WI38 (cell line): Measurements from ENCODE around the gene FBN1.

ENCODE experiments used
- H3K4me3 ChIP-seq: 2 replicates; pipeline ENCODE4 v1.5.1; 2011; ENCODE audit warnings: low read depth, mild to moderate bottlenecking, control low read depth, low read length
- TF ChIP-seq, protein P1 (sequence below): IDR thresholded peaks from 2 replicates; pipeline ENCODE4 v1.5.1; 2012; ENCODE audit warnings: low read depth, mild to moderate bottlenecking, control low read depth, low read length

Gene FBN1

DNA sequence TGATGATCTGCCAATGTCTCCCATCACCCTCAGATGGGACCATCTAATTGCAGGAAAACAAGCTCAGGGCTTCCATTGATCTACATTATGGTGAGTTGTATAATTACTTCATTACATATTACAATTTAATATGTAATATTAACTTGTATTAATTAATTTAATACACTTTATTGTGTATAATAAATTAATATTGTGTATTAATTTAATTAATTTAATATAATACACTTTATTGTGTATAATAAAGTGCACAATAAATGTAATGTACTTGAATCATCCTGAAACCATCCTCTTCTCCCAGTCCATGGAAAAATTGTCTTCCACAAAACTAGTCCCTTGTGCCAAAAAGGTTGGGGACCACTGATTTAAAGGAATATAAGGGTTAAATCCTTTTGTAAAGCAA is 123.4 kb downstream of the FBN1 start:
- TF ChIP-seq, protein P1, sequence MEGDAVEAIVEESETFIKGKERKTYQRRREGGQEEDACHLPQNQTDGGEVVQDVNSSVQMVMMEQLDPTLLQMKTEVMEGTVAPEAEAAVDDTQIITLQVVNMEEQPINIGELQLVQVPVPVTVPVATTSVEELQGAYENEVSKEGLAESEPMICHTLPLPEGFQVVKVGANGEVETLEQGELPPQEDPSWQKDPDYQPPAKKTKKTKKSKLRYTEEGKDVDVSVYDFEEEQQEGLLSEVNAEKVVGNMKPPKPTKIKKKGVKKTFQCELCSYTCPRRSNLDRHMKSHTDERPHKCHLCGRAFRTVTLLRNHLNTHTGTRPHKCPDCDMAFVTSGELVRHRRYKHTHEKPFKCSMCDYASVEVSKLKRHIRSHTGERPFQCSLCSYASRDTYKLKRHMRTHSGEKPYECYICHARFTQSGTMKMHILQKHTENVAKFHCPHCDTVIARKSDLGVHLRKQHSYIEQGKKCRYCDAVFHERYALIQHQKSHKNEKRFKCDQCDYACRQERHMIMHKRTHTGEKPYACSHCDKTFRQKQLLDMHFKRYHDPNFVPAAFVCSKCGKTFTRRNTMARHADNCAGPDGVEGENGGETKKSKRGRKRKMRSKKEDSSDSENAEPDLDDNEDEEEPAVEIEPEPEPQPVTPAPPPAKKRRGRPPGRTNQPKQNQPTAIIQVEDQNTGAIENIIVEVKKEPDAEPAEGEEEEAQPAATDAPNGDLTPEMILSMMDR: no peak
- no peak overlapping the region for H3K4me3 ChIP-seq

DNA sequence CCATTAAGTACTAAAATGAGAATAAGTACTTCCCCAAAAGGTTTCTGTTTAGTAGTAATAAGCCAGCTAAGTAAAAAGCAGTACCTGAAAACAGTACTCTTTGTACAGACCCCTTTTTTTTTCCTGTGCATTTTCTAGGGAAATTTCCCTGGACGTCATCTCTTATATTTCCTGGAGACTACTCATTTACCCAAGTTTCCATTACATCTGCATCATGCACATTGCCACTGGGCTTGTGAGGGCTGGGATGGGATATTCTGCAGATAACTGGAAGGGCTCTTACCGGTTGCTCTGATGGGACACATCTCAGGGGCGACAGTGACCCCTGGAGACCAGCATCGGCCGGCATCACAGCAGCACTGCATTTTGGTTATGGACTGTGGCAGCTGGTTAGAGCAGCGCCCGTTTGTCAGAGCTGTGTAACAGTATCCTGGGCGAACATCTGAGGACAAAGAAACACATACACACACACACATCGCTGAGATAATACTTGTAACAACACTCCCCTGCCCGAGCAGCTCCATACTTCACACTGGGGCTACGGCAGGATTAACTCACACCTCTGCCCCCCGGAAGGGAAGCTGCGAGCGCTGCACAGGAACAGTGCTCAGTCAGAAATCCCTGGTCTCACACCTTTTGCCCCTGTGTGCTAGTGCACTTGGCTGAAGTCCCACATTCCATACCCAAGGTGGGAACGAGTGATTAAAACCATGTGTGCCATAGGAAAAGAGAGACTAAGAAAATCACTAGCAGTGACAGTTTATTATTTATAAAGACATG is 124.9 kb downstream of the FBN1 start:
- no peak overlapping the region for H3K4me3 ChIP-seq
- TF ChIP-seq, protein P1: no peak

DNA sequence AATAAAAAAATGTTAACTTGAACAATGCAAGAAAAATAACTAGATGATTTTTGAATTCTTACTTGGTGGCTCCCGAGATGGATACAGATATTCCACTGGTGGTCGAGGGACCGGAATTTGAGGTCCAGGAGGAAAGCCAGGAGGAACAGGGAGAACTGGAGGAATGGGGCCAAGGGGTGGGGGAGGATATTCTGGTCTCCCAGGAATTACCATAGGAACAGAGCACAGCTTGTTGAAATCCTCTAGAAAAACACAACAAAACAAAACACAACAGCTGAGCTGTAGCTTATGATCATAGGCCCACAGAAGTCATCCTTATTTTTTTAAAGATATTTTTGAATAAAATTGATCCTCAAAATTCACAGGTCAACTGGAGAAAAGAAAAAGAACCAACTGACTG is 129.4 kb downstream of the FBN1 start:
- H3K4me3 ChIP-seq: no peak overlapping the region
- TF ChIP-seq, protein P1: no peak

DNA sequence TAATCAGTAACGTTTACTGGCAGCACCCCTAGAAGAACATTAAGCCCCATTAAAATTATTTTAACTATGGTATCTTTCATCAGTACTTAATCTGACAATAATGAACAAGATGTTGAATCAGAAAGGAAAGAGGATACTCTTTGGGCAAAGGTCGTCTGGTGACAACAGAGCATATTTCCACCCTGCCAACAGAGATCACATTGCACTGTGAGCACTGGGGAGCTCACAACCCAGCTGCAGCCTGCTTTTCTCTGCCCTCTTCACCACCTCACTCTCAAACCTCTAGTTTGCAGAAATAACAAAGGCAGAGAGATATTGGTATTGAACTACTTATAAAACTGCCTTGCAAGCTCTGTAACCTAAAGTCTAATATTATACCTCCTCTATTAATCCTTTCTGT is 130.0 kb downstream of the FBN1 start:
- TF ChIP-seq, protein P1: no peak
- no peak overlapping the region for H3K4me3 ChIP-seq

DNA sequence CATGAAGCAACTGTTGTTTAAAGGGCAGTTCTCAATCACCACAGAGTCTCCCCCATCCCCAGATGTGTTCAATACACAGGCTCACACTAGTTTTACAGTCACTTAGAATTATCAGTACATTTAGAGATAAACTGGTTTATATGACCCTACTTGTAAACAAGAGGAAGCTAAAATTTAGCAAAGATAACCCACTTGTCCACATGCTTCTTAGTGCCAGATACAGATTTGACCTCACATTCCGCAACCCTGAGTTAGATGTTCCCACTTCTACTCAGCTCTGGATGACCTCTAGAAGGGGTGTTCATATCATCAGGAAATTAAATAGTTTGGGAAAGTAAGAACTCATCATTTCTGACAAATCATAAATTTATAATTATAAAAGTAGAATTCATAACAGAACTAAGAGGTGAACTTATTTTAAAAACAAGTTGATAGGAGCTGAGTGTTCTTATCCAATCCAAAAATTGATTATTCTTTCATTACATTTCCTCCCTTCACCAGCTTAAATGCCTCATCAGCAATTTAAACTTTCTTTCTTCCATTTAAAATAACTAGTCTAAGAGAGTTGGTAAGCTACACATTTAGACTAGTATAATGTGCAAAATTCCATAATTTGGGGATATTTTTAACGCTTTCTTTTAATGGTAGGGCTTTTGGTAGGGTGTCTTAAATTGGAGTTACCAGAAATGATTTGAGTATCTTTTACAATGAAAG is 131.2 kb downstream of the FBN1 start:
- no peak overlapping the region for H3K4me3 ChIP-seq
- TF ChIP-seq, protein P1: no peak

DNA sequence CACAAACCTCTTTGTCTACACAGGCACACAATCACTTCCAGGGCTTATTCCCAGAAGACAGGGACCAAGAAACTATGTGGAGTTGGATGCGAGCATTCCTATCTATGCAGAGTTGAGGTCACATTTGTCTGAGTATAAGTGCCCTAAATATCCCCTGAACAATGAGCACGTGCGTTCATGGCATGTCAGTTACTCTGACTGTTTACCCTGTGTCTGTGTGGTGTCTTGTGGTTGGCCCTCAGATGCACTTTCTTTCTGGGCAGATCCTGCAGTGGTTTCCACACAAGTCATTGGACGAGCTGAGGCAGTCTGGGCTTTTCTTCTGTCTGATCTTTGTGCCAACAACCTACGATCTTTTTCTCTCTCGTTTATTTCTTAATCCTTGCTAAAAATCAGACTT is 134.5 kb downstream of the FBN1 start:
- no peak overlapping the region for H3K4me3 ChIP-seq
- TF ChIP-seq, protein P1: no peak

DNA sequence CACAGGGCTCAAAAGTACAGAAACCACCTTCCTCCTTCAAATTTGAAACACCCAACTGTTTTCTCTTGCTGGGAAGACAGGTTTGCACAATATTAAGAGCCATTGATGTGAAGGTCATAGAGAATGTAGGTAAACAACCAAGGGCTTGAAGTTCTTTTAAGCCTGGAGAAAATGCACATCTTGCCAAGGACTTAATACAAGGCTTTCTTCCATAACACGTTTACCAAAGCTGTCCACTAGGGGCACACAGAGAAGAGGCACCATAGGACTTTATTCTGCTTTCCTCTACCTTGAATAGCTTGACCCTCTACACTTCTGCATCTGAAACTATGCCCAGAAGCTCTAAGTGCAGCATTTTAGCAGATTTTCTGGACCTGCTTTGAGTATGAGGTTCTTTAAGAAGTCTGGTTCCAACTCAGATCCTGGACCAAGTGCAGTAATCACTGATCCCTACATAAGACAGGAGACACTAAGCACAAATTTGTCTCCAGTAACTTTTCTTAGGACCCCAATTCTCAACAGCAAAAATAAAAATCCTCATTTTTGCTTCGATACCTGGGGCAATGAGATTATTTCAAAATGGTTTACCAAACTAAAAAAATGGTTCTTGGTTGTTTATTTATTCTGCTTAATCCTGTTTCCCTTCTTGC is 138.0 kb downstream of the FBN1 start:
- TF ChIP-seq, protein P1: peak; percentile 68
- H3K4me3 ChIP-seq: no peak overlapping the region
